GM12878 (cell line): ENCODE measurements around the gene LYL1. TPM values are rescaled to one million over a fixed set of nuclear protein-coding genes. Genes with fewer than 3 reads are reported as not detected.

Experiments
- ATAC-seq: fragments of 200-7000 bp; cut with Tn5 transposase; 3 replicates; pipeline ENCODE4 v1.9.1; 2020; ENCODE audit warnings: mild to moderate bottlenecking, moderate library complexity
- BruUV-seq: library from RNA; stranded (reverse); fragments of 400-500 nt; replicated peaks from 2 replicates; lab custom pipeline; 2021; lab: Mats Ljungman, UMichigan
- CTCF ChIA-PET: fragments of 300-600 bp; sonication (Branson Sonifier 250); formaldehyde crosslinking; extraction: SDS; loops from one replicate; lab custom pipeline; 2021; ENCODE audit warnings: inconsistent platforms; lab: Yijun Ruan, JAX
- POLR2A ChIA-PET: fragments of 350-600 bp; formaldehyde crosslinking; extraction: SDS; loops from one replicate; lab custom pipeline; 2021; ENCODE audit warnings: inconsistent platforms; lab: Charles Lee
- RAD21 ChIA-PET: fragments of 300-600 bp; sonication (Branson Sonifier 250); formaldehyde crosslinking; loops from one replicate; lab custom pipeline; 2023; ENCODE audit warnings: antibody characterized with exemption; ENCODE audit not compliant: unreplicated experiment; lab: Charles Lee
- SMC1A ChIA-PET: fragments of 300-600 bp; sonication (Branson Sonifier 250); formaldehyde crosslinking; loops from one replicate; lab custom pipeline; 2023; ENCODE audit not compliant: unreplicated experiment, uncharacterized antibody; lab: Charles Lee
- DNase-seq: peaks from one replicate; pipeline ENCODE4 v3.0.0-alpha.2; 2011; ENCODE audit warnings: low read depth, low spot score
- FAIRE-seq: peaks from 3 replicates; lab custom pipeline; 2011; peaks lifted over from hg19 to GRCh38; lab: Jason Lieb, UNC
- H2AFZ ChIP-seq: 2 replicates; pipeline ENCODE4 v1.6.0; 2011; ENCODE audit warnings: low read depth, low read length, control low read depth; ENCODE audit not compliant: control insufficient read depth
- H3K27ac ChIP-seq: 2 replicates; pipeline ENCODE4 v1.5.1; 2011; ENCODE audit warnings: control low read depth; ENCODE audit not compliant: control insufficient read depth, insufficient read depth
- H3K27me3 ChIP-seq, 2 experiments: replicated peaks in 1 of 2; 2 replicates each; pipeline versions ENCODE4 v1.6.0 to v1.6.1; 2011; ENCODE audit warnings: low read length in 1 of 2; ENCODE audit not compliant: control insufficient read depth in 2 of 2, insufficient read depth in 2 of 2
- H3K36me3 ChIP-seq, 2 experiments: 2 replicates each; pipeline ENCODE4 v1.5.1; 2011; ENCODE audit warnings: low read length in 1 of 2; ENCODE audit not compliant: control insufficient read depth in 2 of 2, insufficient read depth in 2 of 2
- H3K4me1 ChIP-seq: 2 replicates; pipeline ENCODE4 v1.6.1; 2011; ENCODE audit warnings: mild to moderate bottlenecking, low read length, moderate library complexity, mixed read lengths; ENCODE audit not compliant: control insufficient read depth, insufficient read depth
- H3K4me2 ChIP-seq: 2 replicates; pipeline ENCODE4 v1.6.0; 2011; ENCODE audit warnings: control low read depth; ENCODE audit not compliant: control insufficient read depth, insufficient read depth
- H3K4me3 ChIP-seq: fragments of 200-600 bp; sonication (generic); 2 replicates; pipeline ENCODE4 v1.5.1; 2016
- H3K79me2 ChIP-seq: 2 replicates; pipeline ENCODE4 v1.6.0; 2011; ENCODE audit warnings: low read length; ENCODE audit not compliant: control insufficient read depth, insufficient read depth
- H3K9ac ChIP-seq: 2 replicates; pipeline ENCODE4 v1.8.0; 2011; ENCODE audit warnings: low read length, control low read depth, mixed read lengths; ENCODE audit not compliant: control insufficient read depth, insufficient read depth
- H3K9me3 ChIP-seq: replicated peaks from 3 replicates; pipeline ENCODE4 v1.5.1; 2011; ENCODE audit warnings: mild to moderate bottlenecking, low read length; ENCODE audit not compliant: control insufficient read depth, insufficient read depth
- H4K20me1 ChIP-seq: 2 replicates; pipeline ENCODE4 v1.6.0; 2011; ENCODE audit not compliant: control insufficient read depth, insufficient read depth
- EED ChIP-seq: sonication (generic); IDR thresholded peaks from 2 replicates; pipeline ENCODE4 v1.6.1; 2016; ENCODE audit warnings: antibody characterized with exemption, low read depth
- NFXL1 ChIP-seq: fragments of 450-650 bp; IDR thresholded peaks from 2 replicates; pipeline ENCODE4 v1.6.1; 2017; ENCODE audit warnings: antibody characterized with exemption, mild to moderate bottlenecking, borderline replicate concordance
- PML ChIP-seq: IDR thresholded peaks from 2 replicates; pipeline ENCODE4 v1.6.1; 2012; ENCODE audit warnings: low read length, inconsistent platforms
- SPI1 ChIP-seq: IDR thresholded peaks from 2 replicates; pipeline ENCODE4 v1.6.1; 2011; ENCODE audit warnings: low read depth, mild to moderate bottlenecking, low read length, moderate library complexity, borderline replicate concordance; ENCODE audit not compliant: insufficient read depth
- TCF12 ChIP-seq: IDR thresholded peaks from 2 replicates; pipeline ENCODE4 v1.6.1; 2011; ENCODE audit warnings: low read depth, mild to moderate bottlenecking, low read length
- WGBS: methylation state at CpG from one replicate; pipeline ENCODE4 v1.1.6; 2016; ENCODE audit warnings: low lambda C conversion rate; ENCODE audit not compliant: insufficient replicate concordance, insufficient coverage; ENCODE audit errors: missing lambda C conversion rate; 5-methylcytosine and 5-hydroxymethylcytosine counted together
- in situ Hi-C: fragments of 300-500 bp; cut with MboI; formaldehyde crosslinking; loops from 9 replicates; pipeline ENCODE4 v1.14.3; 2018; ENCODE audit warnings: mixed read lengths
- intact Hi-C: fragments of 100-400 bp; cut with micrococcal nuclease; formaldehyde crosslinking; loops from one replicate; pipeline ENCODE4 v1.14.2; 2022; ENCODE audit not compliant: unreplicated experiment
- polyA plus RNA-seq, 11 experiments: library from polyadenylated mRNA; depleted of rRNA in 4 of 11; unstranded in 6 of 11; stranded (reverse) in 5 of 11; fragments of >200 nt; fragmentation: Nextera tagmentation in 4 of 11; fragmentation: Illumina TruSeq in 1 of 11; extraction: Ambion mirVana in 4 of 11; extraction: Trizol in 1 of 11; gene quantifications; 1 replicate in 1 of 11; 2 replicates in 10 of 11; pipeline versions ENCODE4 v1.2.1 to v1.2.3, GENCODE V29; 2011 to 2016; ENCODE audit warnings: inconsistent platforms in 2 of 11, missing spikeins in 2 of 11, low read depth in 1 of 11
- total RNA-seq, 4 experiments: library from RNA; depleted of rRNA in 3 of 4; stranded (reverse); fragments of >200 nt in 3 of 4; fragmentation: Illumina TruSeq in 1 of 4; extraction: Trizol in 1 of 4; gene quantifications; 2 replicates each; pipeline versions ENCODE4 v1.2.1 to v1.2.3, GENCODE V29; 2013 to 2021
- TF ChIP-seq, protein P1 (sequence below): fragments of 450-650 bp; IDR thresholded peaks from 2 replicates; pipeline ENCODE4 v1.6.1; 2017; ENCODE audit warnings: mild to moderate bottlenecking

The LYL1 gene
- total and polyA plus RNA-seq, 10 of the 15 experiments (the other 5 are each of a cell fraction or from before 2014, with no cell fraction given), result 0.10 to 34.8 (median 4.4) TPM

DNA sequence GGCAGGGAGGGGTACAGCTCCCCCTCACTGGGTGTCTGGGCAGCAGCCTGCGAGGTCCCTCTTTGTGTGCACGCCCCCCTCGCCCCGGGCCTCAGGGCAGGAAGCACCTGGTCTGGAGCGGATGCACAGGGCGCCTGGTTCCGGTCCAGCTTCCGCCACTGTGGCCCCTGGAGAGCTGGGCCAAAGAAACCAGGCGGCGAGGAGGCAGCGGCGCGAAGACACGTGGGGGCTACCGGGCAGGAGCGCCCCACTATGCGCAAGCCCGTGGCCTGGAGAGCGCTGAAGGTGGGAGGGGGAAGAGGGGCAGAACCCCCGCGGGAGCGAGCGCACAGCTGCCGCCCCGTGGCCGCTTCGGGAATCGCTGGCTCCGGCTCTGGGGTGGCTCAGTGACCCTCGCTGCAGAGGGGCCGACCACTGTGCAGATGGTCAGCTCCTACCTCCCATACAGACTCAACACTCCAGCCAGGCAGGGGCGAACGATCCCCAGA lies 1.7 kb upstream of the LYL1 start (continued):
- TF ChIP-seq TCF12 (peak; percentile 65; the same call in 1 of the 2 replicates), NFXL1 (no peak), SPI1 (no peak)

DNA sequence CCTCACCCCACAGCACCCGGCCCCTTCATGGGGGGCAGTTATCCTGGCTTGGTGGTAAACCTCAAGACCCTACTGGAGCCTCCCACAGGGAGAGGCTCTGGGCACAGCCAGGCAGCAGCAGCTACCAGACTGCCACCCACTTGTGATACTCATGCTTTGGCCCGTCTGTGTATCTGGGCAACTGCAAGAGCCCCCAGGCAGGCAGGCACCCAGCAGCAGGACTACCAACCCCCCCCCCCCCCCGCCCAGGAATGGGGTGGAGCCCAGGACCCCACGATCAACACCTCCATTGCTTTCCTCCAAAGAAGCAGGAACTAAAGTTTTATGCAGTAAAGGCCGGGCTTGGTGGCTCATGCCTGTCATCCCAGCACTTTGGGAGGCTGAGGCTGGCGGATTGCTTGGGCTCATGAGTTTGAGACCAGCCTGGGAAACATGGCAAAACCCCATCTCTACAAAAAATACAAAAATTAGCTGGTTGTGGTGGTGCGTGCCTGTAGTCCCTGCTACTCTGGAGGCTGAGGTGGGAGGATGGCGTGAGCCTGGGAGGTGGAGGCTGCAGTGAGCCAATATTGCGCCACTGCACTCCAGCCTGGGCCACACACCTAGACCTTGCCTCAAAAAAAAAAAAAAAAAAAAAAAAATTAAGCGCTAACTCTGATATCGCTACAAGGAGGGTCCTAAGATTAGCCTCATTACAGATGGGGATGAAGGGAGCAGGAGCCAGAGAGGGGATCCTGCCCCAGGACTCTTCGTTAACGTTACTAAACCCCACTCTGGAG lies 1.1 kb upstream of the LYL1 start:
- no TSS peak for BruUV-seq
- WGBS, result 17% methylated on average over 11 of the region's 13 CpGs
- in situ Hi-C loops, result no loop called here
- Histone ChIP-seq H3K27ac (peak overlapping the region; percentile 90), H3K4me2 (peak overlapping the region; percentile 99), H2AFZ (no peak overlapping the region), H3K27me3 (no peaks in the 10 kb centered on the region; a peak in 1 of 4 replicates)
- intact Hi-C loops, result loop anchor here (5.0 kb wide), 2 partner anchors 49 to 159 kb away; partner anchors contain the start of genes IER2 and STX10
- no peak for TF ChIP-seq PML
- TF ChIP-seq, protein P1, sequence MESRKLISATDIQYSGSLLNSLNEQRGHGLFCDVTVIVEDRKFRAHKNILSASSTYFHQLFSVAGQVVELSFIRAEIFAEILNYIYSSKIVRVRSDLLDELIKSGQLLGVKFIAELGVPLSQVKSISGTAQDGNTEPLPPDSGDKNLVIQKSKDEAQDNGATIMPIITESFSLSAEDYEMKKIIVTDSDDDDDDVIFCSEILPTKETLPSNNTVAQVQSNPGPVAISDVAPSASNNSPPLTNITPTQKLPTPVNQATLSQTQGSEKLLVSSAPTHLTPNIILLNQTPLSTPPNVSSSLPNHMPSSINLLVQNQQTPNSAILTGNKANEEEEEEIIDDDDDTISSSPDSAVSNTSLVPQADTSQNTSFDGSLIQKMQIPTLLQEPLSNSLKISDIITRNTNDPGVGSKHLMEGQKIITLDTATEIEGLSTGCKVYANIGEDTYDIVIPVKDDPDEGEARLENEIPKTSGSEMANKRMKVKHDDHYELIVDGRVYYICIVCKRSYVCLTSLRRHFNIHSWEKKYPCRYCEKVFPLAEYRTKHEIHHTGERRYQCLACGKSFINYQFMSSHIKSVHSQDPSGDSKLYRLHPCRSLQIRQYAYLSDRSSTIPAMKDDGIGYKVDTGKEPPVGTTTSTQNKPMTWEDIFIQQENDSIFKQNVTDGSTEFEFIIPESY, result peak; percentile 38; the same call in 1 of the 2 replicates
- peak; percentile 21; the same call in 1 of the 2 replicates for TF ChIP-seq EED
- TF ChIP-seq, all 136 proteins: peak for 2
- peaks cover 47% of the 10 kb centered on the region for H3K4me1 ChIP-seq
- ChIA-PET RAD21 (interaction anchor here (0.5 to 3.3 kb wide), 9 partner anchors 9 to 1026 kb away, joined by 3 to 18 read pairs (median 3); no protein-coding TSS in a partner anchor), SMC1A (interaction anchor here (0.6 to 2.0 kb wide), 6 partner anchors 14 to 131 kb away, joined by 3 to 6 read pairs (median 4); partner anchors contain the start of gene NACC1), CTCF (interaction anchor here (0.8 to 3.8 kb wide), 14 partner anchors 10 to 240 kb away, joined by 3 to 13 read pairs (median 4); partner anchors contain the start of genes IER2 and STX10), POLR2A (interaction anchor here (2.3 kb wide), 1 partner anchor 14 kb away, joined by 7 read pairs; the partner anchor contains the start of genes NACC1 and TRMT1)
- H4K20me1 ChIP-seq, result no peaks in the 10 kb centered on the region
- ATAC-seq (peak; percentile 2), DNase-seq (no peak), FAIRE-seq (no peak)
- no peaks in the 10 kb centered on the region; the same call in 2 of the 3 replicates for H3K9me3 ChIP-seq
- peaks cover 5% of the 10 kb centered on the region; the same call in 1 of the 2 replicates for H3K79me2 ChIP-seq
- H3K9ac ChIP-seq, result peak overlapping the region; percentile 68
- H3K4me3 ChIP-seq, result peak overlapping the region; percentile 61; the same call in 1 of the 2 replicates
- H3K36me3 ChIP-seq, result peaks cover 0 to 2% of the 10 kb centered on the region in 2 experiments; a peak in 1 of 4 replicates
